Gastroesophageal sphincter (tissue), 3 donors: ENCODE results near the gene ADIPOR2.

Experiments used
- EP300 ChIP-seq: sonication (generic); formaldehyde crosslinking; IDR thresholded peaks from one replicate; pipeline ENCODE4 v1.6.1; 2017; ENCODE audit warnings: antibody characterized with exemption, mild to moderate bottlenecking
- POLR2A ChIP-seq, 2 donors: fragments of 450-650 bp; IDR thresholded peaks; one replicate each; pipeline ENCODE4 v1.6.1; 2017; ENCODE audit warnings: antibody characterized with exemption in 2 of 2, mild to moderate bottlenecking in 2 of 2, moderate library complexity in 1 of 2
- POLR2AphosphoS5 ChIP-seq: sonication (generic); formaldehyde crosslinking; IDR thresholded peaks from one replicate; pipeline ENCODE4 v1.6.1; 2017; ENCODE audit warnings: antibody characterized with exemption
- TF ChIP-seq, protein P1 (sequence below), 4 experiments: fragments of 200-600 bp in 2 of 4; fragments of 450-650 bp in 2 of 4; sonication (generic) in 1 of 4; IDR thresholded peaks; one replicate each; pipeline ENCODE4 v1.5.1; 2017 to 2019; ENCODE audit warnings: antibody characterized with exemption in 4 of 4, mild to moderate bottlenecking in 2 of 4, moderate library complexity in 2 of 4

DNA sequence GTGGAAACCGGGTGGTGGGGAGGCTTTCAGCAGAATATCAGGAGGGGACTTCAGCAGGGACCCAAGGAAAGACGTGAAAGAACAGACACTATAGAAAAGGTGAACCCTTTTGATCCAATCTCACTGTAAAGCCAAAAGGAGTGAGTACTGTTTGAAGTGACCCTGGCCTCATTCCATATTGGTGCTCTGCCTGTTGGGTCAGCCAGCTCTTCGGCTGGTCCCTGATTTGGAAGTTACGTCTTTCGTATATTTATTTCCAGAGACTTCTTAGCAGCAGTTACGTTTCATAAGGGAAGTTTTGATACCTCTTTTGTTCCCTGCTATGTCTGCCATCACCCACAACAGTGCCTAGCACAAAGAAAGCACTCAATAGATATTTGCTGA is 39.9 kb upstream of the ADIPOR2 start:
- TF ChIP-seq POLR2AphosphoS5 (no peak), EP300 (no peak), POLR2A (IDR thresholded peaks at IDR 0.05) (no peak)
- TF ChIP-seq, protein P1, sequence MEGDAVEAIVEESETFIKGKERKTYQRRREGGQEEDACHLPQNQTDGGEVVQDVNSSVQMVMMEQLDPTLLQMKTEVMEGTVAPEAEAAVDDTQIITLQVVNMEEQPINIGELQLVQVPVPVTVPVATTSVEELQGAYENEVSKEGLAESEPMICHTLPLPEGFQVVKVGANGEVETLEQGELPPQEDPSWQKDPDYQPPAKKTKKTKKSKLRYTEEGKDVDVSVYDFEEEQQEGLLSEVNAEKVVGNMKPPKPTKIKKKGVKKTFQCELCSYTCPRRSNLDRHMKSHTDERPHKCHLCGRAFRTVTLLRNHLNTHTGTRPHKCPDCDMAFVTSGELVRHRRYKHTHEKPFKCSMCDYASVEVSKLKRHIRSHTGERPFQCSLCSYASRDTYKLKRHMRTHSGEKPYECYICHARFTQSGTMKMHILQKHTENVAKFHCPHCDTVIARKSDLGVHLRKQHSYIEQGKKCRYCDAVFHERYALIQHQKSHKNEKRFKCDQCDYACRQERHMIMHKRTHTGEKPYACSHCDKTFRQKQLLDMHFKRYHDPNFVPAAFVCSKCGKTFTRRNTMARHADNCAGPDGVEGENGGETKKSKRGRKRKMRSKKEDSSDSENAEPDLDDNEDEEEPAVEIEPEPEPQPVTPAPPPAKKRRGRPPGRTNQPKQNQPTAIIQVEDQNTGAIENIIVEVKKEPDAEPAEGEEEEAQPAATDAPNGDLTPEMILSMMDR (IDR thresholded peaks at IDR 0.05) = no peak
